Subcutaneous abdominal adipose tissue (tissue), 5 donors: ENCODE results near the gene LBP.
A peak's percentile ranks its signal among the peaks of the same experiment; 100 is the strongest.
"Not testable (repeated sequence)": the region's sequence is repeated elsewhere in the genome, so short reads cannot be mapped to it uniquely, and the experiment has no call there.

Source experiments
- H3K27ac ChIP-seq: one replicate; pipeline ENCODE4 v1.7.0; 2013; ENCODE audit warnings: low read depth, mild to moderate bottlenecking, inconsistent platforms, low read length, moderate library complexity
- H3K27me3 ChIP-seq, 5 donors: one replicate each; pipeline ENCODE4 v1.7.0; 2013; ENCODE audit warnings: low read length in 5 of 5, inconsistent platforms in 1 of 5; ENCODE audit not compliant: control insufficient read depth in 5 of 5, insufficient read depth in 4 of 5
- H3K36me3 ChIP-seq, 5 donors: one replicate each; pipeline ENCODE4 v1.7.0; 2013; ENCODE audit warnings: low read length in 5 of 5; ENCODE audit not compliant: control insufficient read depth in 5 of 5, insufficient read depth in 5 of 5
- H3K4me1 ChIP-seq, 5 donors: one replicate each; pipeline ENCODE4 v1.7.0; 2013; ENCODE audit warnings: low read length in 5 of 5, mild to moderate bottlenecking in 3 of 5, moderate library complexity in 1 of 5; ENCODE audit not compliant: control insufficient read depth in 5 of 5, insufficient read depth in 5 of 5
- H3K4me3 ChIP-seq, 5 donors: one replicate each; pipeline ENCODE4 v1.7.0; 2013; ENCODE audit warnings: low read length in 5 of 5, low read depth in 1 of 5
- H3K9ac ChIP-seq, 5 donors: one replicate each; pipeline ENCODE4 v1.7.0; 2013; ENCODE audit warnings: low read length in 5 of 5, mild to moderate bottlenecking in 4 of 5, moderate library complexity in 3 of 5
- H3K9me3 ChIP-seq, 5 donors: one replicate each; pipeline ENCODE4 v1.7.0; 2013; ENCODE audit warnings: low read length in 5 of 5; ENCODE audit not compliant: control insufficient read depth in 5 of 5
- donor health status: healthy.
- donor health status: healthy.
- donor health status: healthy.
- donor health status: healthy.
- donor health status: healthy.

Gene LBP

DNA sequence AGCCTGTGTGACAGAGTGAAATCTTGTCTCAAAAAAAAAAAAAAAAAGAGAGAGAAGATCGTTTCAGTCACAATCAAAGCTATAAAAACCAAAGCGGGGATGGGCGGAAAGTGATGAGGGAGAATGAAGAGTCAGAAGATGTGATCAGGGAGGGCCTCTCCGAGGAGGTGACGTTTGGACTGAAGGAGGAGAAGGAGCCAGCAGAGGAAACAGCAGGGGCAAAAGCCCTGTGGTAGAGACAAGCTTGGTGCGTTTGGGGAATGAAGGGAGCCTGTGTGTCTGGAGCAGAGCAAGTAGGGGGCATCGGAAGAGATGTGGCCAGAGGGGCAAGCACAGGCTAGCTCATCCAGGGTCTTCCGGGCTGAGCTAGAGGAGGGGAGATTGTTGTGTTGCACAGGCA lies 14.5 kb upstream of the LBP start:
- Histone ChIP-seq H3K4me1 (peaks cover 0 to 5% (median 2%) of the 10 kb centered on the region in 5 donors), H3K4me3 (no peak overlapping the region), H3K9ac (no peak overlapping the region), H3K27me3 (peaks cover 0 to 8% (median 0%) of the 10 kb centered on the region in 5 donors), H3K27ac (no peak overlapping the region), H3K36me3 (no peaks in the 10 kb centered on the region), H3K9me3 (no peaks in the 10 kb centered on the region)

GRCh38 chr20:38334016-38334415 lies 12.3 kb upstream of the LBP start:
- H3K27me3 ChIP-seq: peaks cover 0 to 4% (median 0%) of the 10 kb centered on the region in 5 donors
- no peak overlapping the region for H3K27ac ChIP-seq
- H3K9me3 ChIP-seq: peaks cover 0 to 9% (median 8%) of the 10 kb centered on the region in 5 donors
- peaks cover 0 to 8% (median 4%) of the 10 kb centered on the region in 5 donors for H3K4me1 ChIP-seq
- H3K9ac ChIP-seq: no peak overlapping the region
- H3K4me3 ChIP-seq: no peak overlapping the region
- H3K36me3 ChIP-seq: no peaks in the 10 kb centered on the region

- Histone ChIP-seq H3K4me3 (no peak overlapping the region), H3K9me3 (peaks cover 0 to 9% (median 8%) of the 10 kb centered on the region in 5 donors), H3K36me3 (no peaks in the 10 kb centered on the region), H3K27me3 (peaks cover 0 to 2% (median 0%) of the 10 kb centered on the region in 5 donors), H3K9ac (no peak overlapping the region), H3K27ac (no peak overlapping the region), H3K4me1 (peaks cover 0 to 12% (median 6%) of the 10 kb centered on the region in 5 donors)
Observed at GRCh38 chr20:38336726-38337125, 9.6 kb upstream of the LBP start.

- peaks cover 0 to 12% (median 6%) of the 10 kb centered on the region in 5 donors for H3K4me1 ChIP-seq
- no peaks in the 10 kb centered on the region for H3K36me3 ChIP-seq
- no peak overlapping the region for H3K4me3 ChIP-seq
- H3K9ac ChIP-seq: no peak overlapping the region
- H3K27ac ChIP-seq: no peak overlapping the region
- H3K9me3 ChIP-seq: peaks cover 0 to 9% (median 8%) of the 10 kb centered on the region in 5 donors
- H3K27me3 ChIP-seq: peaks cover 0 to 2% (median 0%) of the 10 kb centered on the region in 5 donors
Observed at GRCh38 chr20:38337561-38338140, 8.6 kb upstream of the LBP start.

GRCh38 chr20:38338849-38339520 lies 7.3 kb upstream of the LBP start:
- Histone ChIP-seq H3K4me1 (peaks cover 0 to 25% (median 20%) of the 10 kb centered on the region in 5 donors), H3K9ac (no peak overlapping the region)

DNA sequence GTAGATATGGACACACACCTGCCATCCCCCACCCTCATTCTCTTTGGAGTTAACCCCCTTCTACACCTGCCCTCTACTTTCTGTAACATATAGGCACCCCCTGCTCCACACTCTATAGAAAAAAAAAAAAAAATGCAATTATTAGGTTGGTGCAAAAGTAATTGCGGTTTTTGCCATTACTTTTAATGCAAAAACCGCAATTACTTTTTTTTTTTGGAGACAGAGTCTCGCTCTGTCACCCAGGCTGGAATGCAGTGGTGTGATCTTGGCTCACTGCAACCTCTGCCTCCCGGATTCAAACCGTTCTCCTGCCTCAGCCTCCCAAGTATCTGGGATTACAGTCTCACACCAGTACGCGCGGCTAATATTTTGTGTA lies 6.8 kb upstream of the LBP start:
- H3K9ac ChIP-seq, H3K27me3 ChIP-seq, H3K27ac ChIP-seq, H3K4me3 ChIP-seq, H3K9me3 ChIP-seq, H3K36me3 ChIP-seq: not testable (repeated sequence)
- peaks cover 0 to 29% (median 23%) of the 10 kb centered on the region in 5 donors for H3K4me1 ChIP-seq

More at GRCh38 chr20:38338849-38339520, 7.3 kb upstream of the LBP start:
- no peak overlapping the region for H3K27ac ChIP-seq
- H3K36me3 ChIP-seq: no peaks in the 10 kb centered on the region
- peaks cover 0 to 9% (median 8%) of the 10 kb centered on the region in 5 donors for H3K9me3 ChIP-seq
- H3K4me3 ChIP-seq: no peak overlapping the region
- H3K27me3 ChIP-seq: peaks cover 0 to 2% (median 0%) of the 10 kb centered on the region in 5 donors

- no peak overlapping the region for H3K4me3 ChIP-seq
- peaks cover 0 to 9% (median 8%) of the 10 kb centered on the region in 5 donors for H3K9me3 ChIP-seq
- no peak overlapping the region for H3K27ac ChIP-seq
- H3K27me3 ChIP-seq: peaks cover 0 to 2% (median 0%) of the 10 kb centered on the region in 5 donors
- peaks cover 0 to 31% (median 23%) of the 10 kb centered on the region in 5 donors for H3K4me1 ChIP-seq
- no peaks in the 10 kb centered on the region for H3K36me3 ChIP-seq
- no peak overlapping the region for H3K9ac ChIP-seq
Observed at GRCh38 chr20:38339997-38340396, 6.3 kb upstream of the LBP start.

DNA sequence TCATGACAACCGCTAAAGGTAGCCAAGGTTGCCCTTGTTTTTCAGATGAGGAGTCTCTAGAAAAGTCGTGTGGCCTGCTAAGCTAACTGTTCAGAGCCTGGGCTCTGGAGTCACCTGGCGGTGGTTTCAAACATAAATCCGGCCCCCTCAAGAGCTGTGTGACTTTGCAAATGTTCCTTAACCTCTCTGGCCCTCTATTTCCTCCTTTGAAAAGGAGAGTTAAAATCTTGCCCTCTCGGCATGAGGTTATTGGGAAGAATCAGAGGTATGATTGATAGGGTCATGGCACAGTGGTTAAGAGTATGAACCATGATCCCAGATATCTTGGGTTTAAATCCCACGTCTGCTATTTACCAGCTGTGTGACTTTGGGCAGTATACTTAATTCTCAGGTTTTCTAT lies 5.6 kb upstream of the LBP start:
- Histone ChIP-seq H3K4me3 (no peak overlapping the region), H3K36me3 (no peaks in the 10 kb centered on the region), H3K27me3 (peaks cover 0 to 2% (median 0%) of the 10 kb centered on the region in 5 donors), H3K27ac (no peak overlapping the region), H3K9ac (no peak overlapping the region), H3K9me3 (peaks cover 0 to 9% (median 8%) of the 10 kb centered on the region in 5 donors), H3K4me1 (peaks cover 2 to 38% (median 27%) of the 10 kb centered on the region in 5 donors)

- Histone ChIP-seq H3K36me3 (no peaks in the 10 kb centered on the region), H3K9me3 (peaks cover 0 to 9% (median 8%) of the 10 kb centered on the region in 5 donors), H3K4me1 (peaks cover 6 to 44% (median 30%) of the 10 kb centered on the region in 5 donors), H3K27me3 (no peaks in the 10 kb centered on the region), H3K27ac (no peak overlapping the region), H3K9ac (no peak overlapping the region), H3K4me3 (no peak overlapping the region)
Observed at GRCh38 chr20:38342216-38342615, 4.1 kb upstream of the LBP start.

DNA sequence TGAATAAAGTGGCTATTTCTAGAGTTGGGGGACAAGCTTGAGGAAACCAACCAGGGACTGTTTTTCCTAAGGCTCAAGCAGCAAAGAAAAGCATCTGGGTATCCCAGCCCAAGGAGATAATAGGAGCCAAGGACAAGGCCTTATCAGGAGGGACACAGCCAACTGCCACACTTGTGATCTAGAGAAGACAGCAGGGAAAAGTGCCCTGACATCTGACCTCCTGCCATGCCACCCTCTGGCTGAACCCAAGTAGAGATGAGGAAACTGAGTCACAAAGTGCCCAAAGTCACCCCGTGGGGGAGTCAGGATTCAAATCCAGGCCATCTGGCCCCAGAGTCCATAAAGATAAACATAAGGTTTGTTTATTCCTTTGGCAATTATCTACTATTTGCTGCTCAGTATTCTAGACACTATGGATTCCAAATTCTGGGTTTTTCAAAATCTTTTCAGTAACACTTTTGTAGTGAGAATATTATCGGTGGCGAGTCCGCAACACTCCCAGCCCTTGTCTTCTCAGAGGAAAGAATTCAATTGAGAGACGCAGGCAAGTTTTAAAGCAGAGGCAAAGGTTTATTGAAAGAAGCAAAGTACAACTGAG lies 3.5 kb upstream of the LBP start:
- peaks cover 6 to 49% (median 35%) of the 10 kb centered on the region in 5 donors for H3K4me1 ChIP-seq
- no peak overlapping the region for H3K27ac ChIP-seq
- peaks cover 0 to 5% (median 5%) of the 10 kb centered on the region in 5 donors for H3K9me3 ChIP-seq
- no peaks in the 10 kb centered on the region for H3K36me3 ChIP-seq
- H3K27me3 ChIP-seq: no peaks in the 10 kb centered on the region
- H3K9ac ChIP-seq: peak overlapping the region in 2 of 5 donors; percentile 22 to 38
- peak overlapping the region in 3 of 5 donors; percentile 2 to 56 (median 21) for H3K4me3 ChIP-seq
